Measurements from ENCODE around the gene SGMS2. TPM values are rescaled to one million over a fixed set of nuclear protein-coding genes. Genes with fewer than 3 reads are reported as not detected.

Gene SGMS2
- total RNA-seq, 1 donor from 2014 or later, result 25.8 TPM

- peaks cover 7% of the 10 kb centered on the region for H3K36me3 Mint-ChIP-seq
- H3K27ac Mint-ChIP-seq, result no peak overlapping the region
- H3K4me1 Mint-ChIP-seq (ENCODE audit: unreplicated experiment), result peaks cover 8% of the 10 kb centered on the region
- no peak overlapping the region for H3K4me3 Mint-ChIP-seq
- TF ChIP-seq, protein P1, sequence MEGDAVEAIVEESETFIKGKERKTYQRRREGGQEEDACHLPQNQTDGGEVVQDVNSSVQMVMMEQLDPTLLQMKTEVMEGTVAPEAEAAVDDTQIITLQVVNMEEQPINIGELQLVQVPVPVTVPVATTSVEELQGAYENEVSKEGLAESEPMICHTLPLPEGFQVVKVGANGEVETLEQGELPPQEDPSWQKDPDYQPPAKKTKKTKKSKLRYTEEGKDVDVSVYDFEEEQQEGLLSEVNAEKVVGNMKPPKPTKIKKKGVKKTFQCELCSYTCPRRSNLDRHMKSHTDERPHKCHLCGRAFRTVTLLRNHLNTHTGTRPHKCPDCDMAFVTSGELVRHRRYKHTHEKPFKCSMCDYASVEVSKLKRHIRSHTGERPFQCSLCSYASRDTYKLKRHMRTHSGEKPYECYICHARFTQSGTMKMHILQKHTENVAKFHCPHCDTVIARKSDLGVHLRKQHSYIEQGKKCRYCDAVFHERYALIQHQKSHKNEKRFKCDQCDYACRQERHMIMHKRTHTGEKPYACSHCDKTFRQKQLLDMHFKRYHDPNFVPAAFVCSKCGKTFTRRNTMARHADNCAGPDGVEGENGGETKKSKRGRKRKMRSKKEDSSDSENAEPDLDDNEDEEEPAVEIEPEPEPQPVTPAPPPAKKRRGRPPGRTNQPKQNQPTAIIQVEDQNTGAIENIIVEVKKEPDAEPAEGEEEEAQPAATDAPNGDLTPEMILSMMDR (conservative IDR thresholded peaks at IDR 0.05), result no peak
- no peak for DNase-seq (ENCODE audit: extremely low spot score, unreplicated experiment)
- no peaks in the 10 kb centered on the region for H3K27me3 Mint-ChIP-seq
- H3K9me3 Mint-ChIP-seq, result no peaks in the 10 kb centered on the region
These were observed 33.5 kb downstream of the SGMS2 start for GRCh38 chr4:107858158-107858742.

DNA sequence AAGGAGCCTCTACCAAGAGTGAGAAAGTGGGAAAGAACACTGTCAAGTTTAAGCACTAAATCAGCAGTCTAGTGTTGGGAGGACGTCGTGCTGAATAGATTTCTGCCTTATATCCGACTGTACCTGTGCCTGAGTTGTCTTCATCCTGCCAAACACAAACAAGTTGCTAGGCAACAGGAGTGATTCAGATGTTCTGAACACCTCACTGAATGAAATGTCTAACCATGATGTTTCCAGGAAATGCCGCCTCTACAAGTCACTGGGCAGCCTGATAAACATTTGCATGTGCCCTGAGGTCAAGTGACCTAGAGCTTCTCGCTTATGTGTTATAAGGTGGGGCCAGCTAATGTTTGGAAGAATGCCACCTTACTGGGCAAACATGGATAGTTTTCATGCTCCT is 37.9 kb downstream of the SGMS2 start:
- Mint-ChIP-seq H3K27ac (peak overlapping the region; percentile 35), H3K27me3 (no peaks in the 10 kb centered on the region), H3K4me3 (no peak overlapping the region), H3K4me1 (ENCODE audit: unreplicated experiment) (peaks cover 9% of the 10 kb centered on the region), H3K36me3 (peaks cover 7% of the 10 kb centered on the region), H3K9me3 (no peaks in the 10 kb centered on the region)
- DNase-seq (ENCODE audit: extremely low spot score, unreplicated experiment), result no peak
- TF ChIP-seq, protein P1 (conservative IDR thresholded peaks at IDR 0.05), result no peak

- Mint-ChIP-seq H3K27ac (peak overlapping the region; percentile 75), H3K36me3 (peaks cover 6% of the 10 kb centered on the region), H3K27me3 (no peaks in the 10 kb centered on the region), H3K4me1 (ENCODE audit: unreplicated experiment) (peaks cover 7% of the 10 kb centered on the region), H3K9me3 (no peaks in the 10 kb centered on the region), H3K4me3 (no peak overlapping the region)
- TF ChIP-seq, protein P1 (conservative IDR thresholded peaks at IDR 0.05), result no peak
- DNase-seq (ENCODE audit: extremely low spot score, unreplicated experiment), result no peak
These were observed 38.7 kb downstream of the SGMS2 start for GRCh38 chr4:107863416-107863815.

GRCh38 chr4:107863850-107864371 is 39.2 kb downstream of the SGMS2 start:
- Mint-ChIP-seq H3K27me3 (no peaks in the 10 kb centered on the region), H3K27ac (peak overlapping the region; percentile 75)

DNA sequence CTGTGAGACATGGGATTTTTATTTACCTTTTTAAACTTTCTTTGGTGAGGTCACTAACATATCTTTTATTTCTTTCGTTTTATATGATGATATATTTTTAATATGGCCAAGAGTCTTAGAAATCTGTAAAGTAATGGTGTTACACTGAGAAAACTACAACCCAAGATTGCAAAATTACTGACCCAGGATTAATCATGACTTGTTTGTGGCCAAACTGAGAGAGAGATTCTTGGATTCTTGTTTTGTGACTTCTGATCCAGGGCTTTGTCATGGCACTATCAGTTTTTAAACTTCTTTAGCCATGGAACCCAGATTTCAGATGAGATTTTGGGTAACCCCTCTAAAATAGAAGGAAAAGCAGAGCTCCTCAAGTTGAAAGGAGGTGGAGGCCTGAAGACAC is 42.0 kb downstream of the SGMS2 start:
- Mint-ChIP-seq H3K27ac (no peak overlapping the region), H3K36me3 (no peaks in the 10 kb centered on the region), H3K4me1 (ENCODE audit: unreplicated experiment) (peaks cover 14% of the 10 kb centered on the region), H3K9me3 (no peaks in the 10 kb centered on the region), H3K4me3 (no peak overlapping the region), H3K27me3 (no peaks in the 10 kb centered on the region)
- no peak for DNase-seq (ENCODE audit: extremely low spot score, unreplicated experiment)
- TF ChIP-seq, protein P1 (conservative IDR thresholded peaks at IDR 0.05), result no peak

More at GRCh38 chr4:107863850-107864371, 39.2 kb downstream of the SGMS2 start:
- Mint-ChIP-seq H3K36me3 (peaks cover 3% of the 10 kb centered on the region), H3K9me3 (no peaks in the 10 kb centered on the region), H3K4me1 (ENCODE audit: unreplicated experiment) (peaks cover 5% of the 10 kb centered on the region), H3K4me3 (no peak overlapping the region)
- TF ChIP-seq, protein P1 (conservative IDR thresholded peaks at IDR 0.05), result no peak
- no peak for DNase-seq (ENCODE audit: extremely low spot score, unreplicated experiment)
